Adipose tissue (tissue), 3 donors: ENCODE results near the gene CHCHD6. TPM values are rescaled to one million over a fixed set of nuclear protein-coding genes. Genes with fewer than 3 reads are reported as not detected.

Experiments
- H3K27ac ChIP-seq: one replicate; pipeline ENCODE4 v1.5.1; 2013; ENCODE audit warnings: low read depth, low read length
- WGBS, 3 donors: extraction: QIAGEN DNeasy Blood & Tissue Kit; methylation state at CpG; one replicate each; pipeline ENCODE4 v1.1.7; 2013; 5-methylcytosine and 5-hydroxymethylcytosine counted together
- polyA plus RNA-seq, 3 donors: library from polyadenylated mRNA; stranded (reverse); fragments of 200-250 nt; gene quantifications; one replicate each; pipeline ENCODE4 v1.2.3, GENCODE V29; 2013
- donor health status: healthy with polysubstance abuse.
- donor health status: Bipolar disorder and iron deficiency.
- donor health status: healthy.

Gene CHCHD6
- polyA plus RNA-seq, 3 donors: 10.0 to 12.9 (median 10.2) TPM

DNA sequence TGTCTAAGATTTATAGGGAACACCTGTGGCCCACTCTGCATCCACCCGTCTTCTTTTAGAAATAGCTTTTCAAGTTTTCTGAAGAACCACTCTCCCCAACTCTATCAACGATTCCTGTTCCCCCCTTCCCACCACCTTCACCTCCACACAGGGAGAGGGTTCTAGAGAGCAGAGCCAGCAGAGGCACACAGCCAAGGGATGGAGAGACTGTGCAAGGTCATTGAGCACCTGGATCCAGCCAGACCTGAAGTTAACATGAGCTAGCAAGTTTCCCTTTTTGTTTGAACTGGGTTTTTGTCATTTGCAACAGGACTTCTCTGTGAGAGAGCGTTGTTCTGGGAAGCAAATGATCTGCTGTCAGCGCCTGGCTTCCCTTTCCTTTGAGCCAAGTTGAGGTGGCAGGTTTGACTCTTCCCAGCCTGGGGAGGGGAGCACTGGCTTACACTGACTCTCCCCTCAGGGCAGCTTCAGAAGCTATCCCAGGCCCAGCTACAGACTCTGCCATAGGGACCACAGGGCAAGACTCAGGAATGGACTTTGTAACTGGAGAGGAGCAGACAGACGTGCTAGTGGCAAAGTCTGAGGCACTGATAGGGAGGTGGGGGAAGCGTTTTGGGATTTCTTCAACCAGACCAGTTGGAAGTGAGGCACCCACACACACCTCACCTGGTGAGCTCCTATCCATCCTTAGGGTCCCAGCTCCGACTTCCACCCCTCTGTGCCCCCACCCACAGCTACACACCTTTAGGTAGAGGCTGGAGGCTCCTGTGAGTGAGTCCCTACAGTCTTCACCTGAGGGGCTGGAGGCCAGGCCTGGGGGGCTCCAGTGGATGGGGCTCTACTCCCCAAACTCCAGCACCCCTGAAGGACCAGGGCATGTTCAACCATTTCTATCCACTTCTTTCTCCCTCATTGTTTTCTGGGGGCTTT, 259.5 kb downstream of the CHCHD6 start:
- WGBS, 3 donors: 94% methylated on average over 7 of the region's 7 CpGs
- no peak overlapping the region for H3K27ac ChIP-seq

DNA sequence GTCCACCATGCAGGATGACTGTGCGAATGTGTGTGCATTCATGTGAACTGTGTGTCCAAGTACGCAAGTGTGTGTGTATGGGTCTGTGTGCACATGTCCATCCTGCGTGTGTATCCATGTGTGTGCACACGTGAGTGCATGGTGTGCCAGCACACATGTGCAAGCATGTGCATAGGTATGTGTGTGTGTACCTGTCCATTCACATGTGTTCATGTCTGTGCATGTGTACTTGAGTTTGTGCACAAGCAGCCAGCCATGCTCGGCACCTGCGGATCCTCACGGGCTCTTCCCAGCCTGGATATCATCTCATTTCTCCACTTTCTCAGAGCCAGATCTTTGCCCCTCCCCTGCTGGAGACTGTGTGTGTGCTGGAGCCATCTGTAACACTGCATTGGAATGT, 260.2 kb downstream of the CHCHD6 start:
- 78 to 85% (median 82%) methylated on average over 7 of the region's 7 CpGs for WGBS, 3 donors
- H3K27ac ChIP-seq: no peak overlapping the region

DNA sequence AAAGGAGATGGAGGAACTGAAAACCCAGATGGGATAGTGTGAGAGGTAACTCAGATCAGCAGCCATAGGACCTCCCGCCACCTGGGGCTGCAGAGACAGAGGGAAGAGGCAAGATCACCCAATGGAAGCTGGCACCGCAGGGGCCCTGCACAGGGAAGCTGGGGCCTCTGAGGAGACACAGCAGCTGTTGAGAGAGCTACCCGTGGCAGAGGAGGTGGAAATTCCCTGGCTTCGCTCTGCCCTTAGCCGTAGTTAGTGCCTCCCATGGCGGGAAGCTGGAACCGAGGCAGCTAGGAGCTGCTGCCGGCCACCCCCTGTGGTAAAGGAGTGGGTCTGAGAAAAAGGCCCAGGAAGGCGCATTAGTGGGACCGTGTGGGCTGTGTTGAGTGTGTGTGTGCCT, 260.9 kb downstream of the CHCHD6 start:
- no peak overlapping the region for H3K27ac ChIP-seq
- 87 to 96% (median 91%) methylated on average over 10 of the region's 10 CpGs for WGBS, 3 donors

DNA sequence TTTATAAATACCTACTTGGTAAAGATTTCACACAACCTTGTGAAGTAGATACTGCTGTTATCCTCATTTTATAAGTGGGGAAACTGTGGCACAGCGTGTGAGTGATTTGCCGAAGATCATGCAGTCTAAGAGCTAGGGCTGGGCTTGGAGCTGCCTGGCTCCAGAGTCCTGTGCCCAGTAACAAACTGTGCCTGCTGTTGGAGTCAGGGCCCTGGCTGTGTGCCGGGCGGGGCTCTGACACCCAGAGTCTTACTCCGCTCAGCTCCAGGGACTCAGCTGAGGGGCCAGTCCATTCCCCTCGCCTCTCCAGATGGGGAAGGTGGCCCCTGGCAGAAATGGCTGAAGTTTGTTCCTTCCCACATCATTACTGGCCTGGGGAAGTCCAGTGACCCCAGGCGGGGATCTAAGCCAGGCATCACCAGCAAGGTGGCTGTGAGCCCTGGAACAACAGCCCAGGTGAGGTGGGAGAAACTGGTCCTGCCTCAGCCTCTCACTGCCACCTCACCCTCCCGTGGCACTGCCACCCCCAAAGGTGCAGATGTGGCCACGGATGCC, 261.6 kb downstream of the CHCHD6 start:
- no peak overlapping the region for H3K27ac ChIP-seq
- WGBS, 3 donors: 90 to 94% (median 91%) methylated on average over 9 of the region's 9 CpGs

DNA sequence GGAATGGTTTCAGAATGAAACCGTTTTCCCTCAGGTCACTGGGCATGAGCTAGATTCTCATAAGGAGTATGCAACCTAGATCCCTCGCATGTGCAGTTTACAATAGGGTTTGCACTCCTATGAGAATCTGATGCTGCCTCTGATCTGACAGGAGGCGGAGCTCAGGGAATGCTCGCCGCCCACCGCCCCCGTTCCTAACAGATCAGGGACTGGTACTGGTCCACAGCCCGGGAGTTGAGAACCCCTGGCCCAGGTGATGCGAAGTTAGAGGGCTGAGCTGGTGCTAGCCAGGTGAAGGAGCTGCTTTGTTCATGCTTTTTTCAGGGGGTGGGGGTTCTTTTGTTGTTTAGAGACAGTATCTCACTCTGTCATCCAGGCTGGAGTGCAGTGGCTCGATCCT, 263.3 kb downstream of the CHCHD6 start:
- 83 to 95% (median 92%) methylated on average over 10 of the region's 10 CpGs for WGBS, 3 donors

DNA sequence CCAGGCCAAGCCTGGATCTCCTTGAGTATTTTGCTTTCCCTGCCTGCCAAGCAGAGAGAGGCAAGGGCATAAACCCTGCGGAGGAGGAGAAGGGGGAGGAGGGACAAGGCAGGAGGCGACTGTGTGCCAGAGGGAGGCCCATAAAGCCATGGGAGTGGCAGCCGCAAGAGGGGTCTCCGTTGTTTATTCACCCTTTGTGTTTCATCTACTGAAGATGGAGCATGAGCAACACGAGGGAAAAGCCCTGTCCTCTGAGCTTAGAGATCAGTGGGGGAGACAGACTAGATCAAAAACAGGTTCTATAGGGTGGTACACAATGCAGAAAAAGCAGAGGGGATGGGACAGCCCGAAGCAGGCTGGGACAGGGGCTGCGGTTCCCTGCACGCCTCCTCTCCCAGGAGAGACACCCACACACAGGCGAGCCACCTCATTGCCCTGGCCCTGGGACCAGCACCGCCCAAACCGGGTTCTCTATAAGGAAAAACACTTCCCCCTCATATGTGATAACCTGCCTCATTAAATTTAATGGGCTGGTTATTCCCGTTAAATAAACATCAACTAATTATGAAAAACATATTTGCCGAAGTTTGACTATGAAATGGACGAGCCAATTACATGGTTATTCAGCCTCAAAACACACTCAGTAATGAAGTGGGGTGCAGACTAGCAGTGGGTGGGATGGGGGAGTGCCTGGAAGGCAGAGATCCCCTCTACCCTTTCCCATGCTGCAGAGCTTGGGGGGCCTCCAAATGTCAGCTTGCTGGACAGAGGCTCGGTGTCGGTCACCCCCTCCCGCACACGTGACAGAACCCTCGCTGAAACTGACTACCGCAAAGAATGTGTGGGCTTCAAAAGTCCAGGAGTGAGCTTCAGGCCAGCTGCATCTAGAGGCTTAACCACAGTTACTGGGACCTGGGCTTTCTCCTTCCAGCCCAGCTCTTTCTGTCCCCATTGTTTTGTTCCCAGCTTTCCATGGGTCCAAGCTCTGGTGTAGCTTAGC, 264.7 kb downstream of the CHCHD6 start:
- WGBS, 3 donors: 77 to 87% (median 85%) methylated on average over 20 of the region's 20 CpGs
- H3K27ac ChIP-seq: no peak overlapping the region

More for the DNA sequence above, 263.3 kb downstream of the CHCHD6 start:
- no peak overlapping the region for H3K27ac ChIP-seq

DNA sequence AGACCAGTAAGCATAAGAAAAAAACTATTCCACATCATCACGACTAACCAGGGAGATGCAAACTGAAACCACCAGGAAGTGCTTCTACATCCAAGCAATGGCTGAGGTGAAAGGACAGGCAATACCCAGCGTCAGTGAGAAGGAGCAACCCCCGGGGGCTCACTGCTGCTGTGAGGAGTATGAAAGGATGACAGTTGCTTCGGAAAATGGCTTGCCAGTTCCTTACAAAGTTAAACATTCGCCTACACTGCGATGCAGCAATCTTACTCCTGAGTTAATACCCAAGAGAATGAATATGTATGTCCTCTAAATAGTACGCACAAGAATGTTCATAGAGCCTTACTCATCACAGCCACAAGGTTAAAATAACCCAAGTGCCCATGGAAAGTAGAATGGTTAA, 265.5 kb downstream of the CHCHD6 start:
- no peak overlapping the region for H3K27ac ChIP-seq
- WGBS, 3 donors: 50 to 60% (median 59%) methylated on average over 7 of the region's 7 CpGs

DNA sequence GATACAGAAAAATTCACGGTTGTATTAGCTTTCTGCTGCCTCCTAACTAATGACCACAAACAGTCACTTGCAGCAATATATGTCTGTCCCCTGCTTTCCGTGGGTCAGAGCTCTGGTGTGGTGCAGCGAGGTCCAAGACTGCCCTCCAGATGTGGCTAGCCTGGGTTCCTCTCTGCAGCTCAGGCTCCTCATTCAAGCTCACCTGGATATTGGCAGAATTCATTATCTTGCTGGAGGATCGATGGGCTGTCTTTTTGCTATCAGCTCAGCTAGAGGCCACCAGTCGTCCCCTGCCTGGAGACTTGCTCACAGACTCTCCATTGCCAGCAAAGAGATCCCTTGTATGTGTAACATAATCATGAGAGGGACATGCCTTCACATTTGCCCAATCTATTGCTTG, 266.1 kb downstream of the CHCHD6 start:
- H3K27ac ChIP-seq: no peak overlapping the region
- 64 to 83% (median 80%) methylated on average over 5 of the region's 5 CpGs for WGBS, 3 donors

DNA sequence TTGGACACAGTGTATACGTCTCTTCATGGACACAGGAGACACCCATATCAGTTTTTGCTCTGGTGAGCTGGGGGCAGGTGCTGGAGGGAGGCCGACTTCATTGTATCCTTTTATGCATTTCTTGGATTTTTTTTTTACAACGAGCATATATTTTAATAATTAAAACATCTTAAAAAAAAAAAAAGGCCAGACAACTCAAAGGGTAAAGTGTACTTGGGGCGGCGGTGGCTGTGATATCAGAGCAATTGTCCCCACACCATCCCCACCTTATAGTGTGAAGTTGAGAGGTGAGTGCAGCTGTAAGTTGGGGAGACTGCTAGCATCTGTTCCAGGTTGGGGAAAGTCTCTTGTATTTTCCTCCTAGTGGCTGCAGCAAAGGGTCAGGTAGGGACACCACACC, 266.9 kb downstream of the CHCHD6 start:
- H3K27ac ChIP-seq: no peak overlapping the region
- WGBS, 3 donors: 87 to 91% (median 89%) methylated on average over 5 of the region's 5 CpGs

DNA sequence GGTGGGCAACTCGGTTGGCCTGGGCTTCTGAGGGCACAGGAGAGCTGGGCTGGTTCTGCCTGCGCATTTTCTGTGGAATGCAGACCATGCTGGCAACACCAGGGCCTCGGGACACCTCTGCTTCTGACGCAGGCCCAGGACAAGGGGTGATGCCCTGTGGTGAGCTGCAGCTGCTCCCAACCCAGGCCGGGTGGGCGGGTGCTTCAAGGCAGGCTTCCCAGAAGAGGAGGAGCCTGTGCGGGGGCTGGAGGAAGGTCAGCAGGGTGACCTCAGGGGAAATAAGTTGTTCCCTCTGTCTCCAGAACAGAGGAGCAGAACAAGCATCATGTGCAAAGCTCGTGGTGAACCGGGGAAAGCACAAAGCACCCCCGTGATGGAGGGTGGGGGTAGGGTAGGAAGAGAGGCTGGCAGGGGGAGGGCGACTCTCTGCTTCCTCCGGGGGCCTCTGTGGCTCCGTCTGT, 267.9 kb downstream of the CHCHD6 start:
- 26 to 39% (median 27%) methylated on average over 12 to 13 of the region's 13 CpGs for WGBS, 3 donors
- H3K27ac ChIP-seq: no peak overlapping the region

DNA sequence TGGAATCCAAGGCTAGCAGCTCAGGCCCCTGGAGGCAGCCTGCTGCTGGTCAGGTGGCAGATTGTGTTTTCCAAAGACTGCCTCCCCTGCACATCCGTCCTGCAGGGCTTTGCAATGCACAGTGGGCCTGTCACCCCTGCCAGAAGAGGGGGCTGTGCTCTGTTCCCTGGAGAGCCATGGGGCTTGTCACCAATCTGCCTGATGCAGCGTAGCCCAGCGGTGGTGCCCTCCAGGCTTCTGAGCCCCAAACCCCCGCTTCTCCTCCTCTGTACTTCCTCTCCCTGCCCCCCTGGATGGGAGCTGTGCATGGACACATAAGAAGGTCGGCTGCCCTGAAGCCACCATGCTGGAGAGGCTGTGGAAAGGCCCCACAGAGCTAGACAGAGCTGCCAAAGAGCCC, 268.8 kb downstream of the CHCHD6 start:
- no peak overlapping the region for H3K27ac ChIP-seq
- 83 to 87% (median 86%) methylated on average over 5 of the region's 5 CpGs for WGBS, 3 donors

DNA sequence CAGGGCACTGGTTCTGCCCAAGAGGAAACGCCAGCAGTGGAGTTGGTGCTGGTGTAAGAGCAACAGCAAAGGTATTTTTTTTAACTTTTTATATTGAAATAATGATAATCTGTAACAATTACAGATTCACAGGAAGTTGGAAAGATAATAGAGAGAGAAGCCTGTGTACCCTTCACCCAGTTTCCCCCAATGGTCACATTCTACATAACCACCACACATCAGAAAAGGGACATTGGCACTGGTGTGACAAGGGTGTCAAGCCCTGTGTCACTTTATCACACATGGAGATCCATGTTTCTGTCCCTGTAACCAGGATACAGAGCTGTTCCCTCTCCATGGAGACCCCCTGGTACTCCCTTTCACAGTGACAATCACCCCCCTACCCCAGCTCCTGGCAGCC, 269.8 kb downstream of the CHCHD6 start:
- no peak overlapping the region for H3K27ac ChIP-seq
- 94 to 100% (median 96%) methylated on average over 1 of the region's 1 CpG for WGBS, 3 donors

DNA sequence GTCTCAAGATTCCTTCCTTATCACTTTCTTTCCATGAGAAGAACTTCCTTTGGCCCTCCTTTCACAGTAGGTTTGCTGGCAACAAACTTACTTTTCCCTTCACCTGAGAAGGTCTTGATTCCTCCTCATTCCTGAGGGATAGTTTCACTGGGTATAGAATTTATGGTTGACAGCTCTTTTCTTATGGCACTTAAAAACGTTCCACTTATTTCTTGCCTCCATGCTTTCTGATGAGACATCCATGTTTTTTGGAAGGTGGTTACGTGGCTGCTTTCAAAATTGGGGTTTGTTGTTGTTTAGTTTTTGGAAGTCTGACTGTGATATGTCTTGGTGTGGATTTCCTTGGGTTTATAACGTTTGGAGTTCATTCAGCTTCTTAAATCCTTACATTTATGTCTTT, 270.7 kb downstream of the CHCHD6 start:
- H3K27ac ChIP-seq: no peak overlapping the region
- WGBS, 3 donors: 71 to 85% (median 79%) methylated on average over 3 of the region's 3 CpGs

DNA sequence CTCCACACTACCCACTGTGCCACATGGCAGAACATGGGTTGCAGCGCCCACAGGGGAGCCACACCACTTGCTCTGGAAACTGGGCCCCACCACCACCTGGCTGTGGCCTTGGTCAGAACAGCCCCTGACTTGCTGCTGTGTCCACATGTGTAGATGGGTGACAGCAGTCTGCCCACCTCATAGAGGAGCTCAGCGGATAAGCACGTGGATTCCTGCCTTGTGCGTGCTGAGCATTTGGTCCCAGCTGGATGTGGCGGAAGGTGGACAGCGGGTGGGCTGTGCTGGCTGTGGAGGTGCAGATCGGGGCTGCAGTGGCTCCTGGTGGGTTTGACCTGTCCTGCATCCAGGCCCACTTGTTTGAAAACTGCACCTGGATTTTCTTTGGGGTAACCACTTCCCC, 272.9 kb downstream of the CHCHD6 start:
- H3K27ac ChIP-seq: no peak overlapping the region
- WGBS, 3 donors: 94% methylated on average over 7 of the region's 7 CpGs

DNA sequence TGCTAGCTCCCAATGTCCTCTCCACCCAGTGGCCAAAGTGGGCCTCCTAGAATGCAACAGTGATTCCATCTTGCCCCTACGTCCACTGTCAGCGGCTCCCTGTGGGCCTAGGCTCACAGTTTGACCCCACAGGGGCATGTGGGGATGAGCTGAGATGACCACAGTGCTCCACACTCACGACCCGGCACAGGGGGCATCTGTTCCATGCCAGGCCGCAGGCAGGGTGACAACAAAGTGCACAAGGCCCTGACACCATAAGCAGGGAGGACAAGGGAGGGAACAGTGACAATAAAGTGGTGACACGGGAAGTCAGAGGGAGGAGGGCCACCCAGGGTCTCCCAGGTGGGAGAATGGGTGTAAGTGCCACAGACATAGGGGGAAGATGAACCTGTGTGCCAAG, 273.8 kb downstream of the CHCHD6 start:
- 83 to 91% (median 91%) methylated on average over 6 of the region's 6 CpGs for WGBS, 3 donors
- H3K27ac ChIP-seq: no peak overlapping the region

DNA sequence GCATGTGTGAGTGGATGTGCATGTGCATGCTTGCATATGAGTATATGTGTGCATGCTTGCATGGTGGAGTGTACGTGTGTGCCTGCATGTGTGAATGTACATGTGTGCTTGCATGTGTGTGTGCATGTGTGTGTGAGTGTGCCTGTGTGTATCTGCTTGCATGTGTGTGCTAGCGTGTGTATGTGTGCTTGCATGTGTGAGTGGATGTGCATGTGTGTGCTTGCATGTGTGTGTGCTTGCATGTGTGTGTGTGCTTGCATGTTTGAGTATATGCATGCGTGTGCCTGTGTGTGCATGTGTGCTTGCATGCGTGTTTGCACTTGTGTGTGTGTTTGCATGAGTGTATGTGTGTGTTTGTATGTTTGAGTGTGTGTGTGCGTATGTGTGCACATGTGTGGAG, 274.3 kb downstream of the CHCHD6 start:
- 87 to 96% (median 90%) methylated on average over 5 of the region's 5 CpGs for WGBS, 3 donors
- no peak overlapping the region for H3K27ac ChIP-seq

DNA sequence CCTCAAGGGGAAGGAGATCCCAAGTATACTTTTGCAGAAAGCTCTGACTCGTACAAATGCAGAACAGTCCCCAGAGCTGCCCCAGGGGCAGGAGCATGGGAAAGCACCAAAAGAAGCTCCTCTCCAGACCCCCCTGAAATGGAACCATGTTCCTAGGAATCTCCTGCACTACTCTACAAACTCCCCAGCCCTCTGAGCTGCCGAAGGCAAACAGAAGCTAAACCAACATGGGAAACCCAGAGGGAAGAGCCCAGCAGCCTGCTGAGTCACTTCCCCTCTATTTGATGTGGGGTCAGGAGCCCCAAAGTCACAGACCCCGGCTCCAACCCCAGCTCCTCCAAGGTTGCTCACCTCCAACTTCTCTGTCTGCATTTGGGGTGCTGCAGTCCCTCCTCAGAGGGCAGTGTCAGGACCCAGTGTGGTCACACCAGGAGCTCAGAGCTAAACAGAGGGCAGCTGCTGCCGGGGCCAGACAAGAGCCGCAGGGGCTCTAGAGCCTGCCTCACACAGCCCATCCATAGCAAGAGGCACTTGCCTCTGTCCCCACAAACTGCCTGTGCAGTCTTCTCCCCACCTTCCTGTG, 275.1 kb downstream of the CHCHD6 start:
- no peak overlapping the region for H3K27ac ChIP-seq
- WGBS, 3 donors: 50 to 59% (median 51%) methylated on average over 5 of the region's 5 CpGs

DNA sequence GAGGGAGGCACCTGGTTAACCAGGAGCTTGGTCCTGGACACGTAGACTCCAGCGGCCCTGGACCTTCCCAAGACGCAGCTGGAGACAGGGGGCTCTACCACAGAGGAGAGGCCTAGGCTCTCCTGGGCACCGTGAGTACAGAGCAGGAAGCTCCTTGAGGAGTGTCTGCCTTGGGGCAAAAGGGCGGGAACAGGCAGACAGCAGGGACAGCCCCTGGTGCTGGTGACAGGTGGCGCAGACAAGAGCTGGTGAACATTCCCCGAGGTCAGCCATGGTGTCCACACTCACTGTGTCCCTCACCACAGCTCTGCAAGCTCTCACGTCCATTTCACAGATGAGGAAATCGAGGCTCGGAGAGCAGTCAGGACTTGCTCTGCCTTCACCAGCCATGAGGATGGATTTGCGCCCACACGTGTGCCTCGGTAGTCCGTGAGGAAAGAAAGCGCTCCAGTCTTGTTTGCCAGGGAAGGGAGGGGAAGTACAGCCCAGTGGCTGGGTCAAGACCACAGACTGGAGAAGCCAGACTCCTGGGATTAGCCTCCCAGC, 276.3 kb downstream of the CHCHD6 start:
- WGBS, 3 donors: 85 to 89% (median 85%) methylated on average over 15 of the region's 15 CpGs
- no peak overlapping the region for H3K27ac ChIP-seq
